ENCODE measurements around the gene DRG1.
"Not testable (repeated sequence)": the region's sequence is repeated elsewhere in the genome, so short reads cannot be mapped to it uniquely, and the experiment has no call there.

Gene DRG1

DNA sequence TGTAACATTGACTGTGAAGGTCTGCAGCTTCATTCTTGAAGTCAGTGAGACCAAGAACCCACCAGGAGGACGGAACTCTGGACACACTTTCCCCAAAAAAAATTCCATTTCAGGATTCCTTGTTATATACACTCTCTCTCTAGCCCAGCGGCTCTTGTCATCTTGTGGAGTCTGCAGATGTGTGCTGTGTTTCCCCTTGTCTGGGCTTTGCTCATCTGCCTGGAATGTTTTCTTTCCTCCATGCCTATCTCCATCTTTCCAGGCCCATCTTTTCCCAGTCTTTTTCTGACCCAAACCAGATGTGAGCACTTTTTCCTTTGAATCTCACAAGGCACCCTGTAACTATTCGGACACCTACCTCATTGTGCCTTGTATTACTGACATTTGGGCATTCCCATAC, 5.1 kb upstream of the DRG1 start:
- no peaks in the 10 kb centered on the region for H3K36me3 Mint-ChIP-seq (ENCODE audit: low read depth)
- H3K9me3 Mint-ChIP-seq: peaks cover 5% of the 10 kb centered on the region
- H3K4me3 Mint-ChIP-seq: no peak overlapping the region
- H3K4me1 Mint-ChIP-seq: peaks cover 16% of the 10 kb centered on the region
- TF ChIP-seq, protein P1, sequence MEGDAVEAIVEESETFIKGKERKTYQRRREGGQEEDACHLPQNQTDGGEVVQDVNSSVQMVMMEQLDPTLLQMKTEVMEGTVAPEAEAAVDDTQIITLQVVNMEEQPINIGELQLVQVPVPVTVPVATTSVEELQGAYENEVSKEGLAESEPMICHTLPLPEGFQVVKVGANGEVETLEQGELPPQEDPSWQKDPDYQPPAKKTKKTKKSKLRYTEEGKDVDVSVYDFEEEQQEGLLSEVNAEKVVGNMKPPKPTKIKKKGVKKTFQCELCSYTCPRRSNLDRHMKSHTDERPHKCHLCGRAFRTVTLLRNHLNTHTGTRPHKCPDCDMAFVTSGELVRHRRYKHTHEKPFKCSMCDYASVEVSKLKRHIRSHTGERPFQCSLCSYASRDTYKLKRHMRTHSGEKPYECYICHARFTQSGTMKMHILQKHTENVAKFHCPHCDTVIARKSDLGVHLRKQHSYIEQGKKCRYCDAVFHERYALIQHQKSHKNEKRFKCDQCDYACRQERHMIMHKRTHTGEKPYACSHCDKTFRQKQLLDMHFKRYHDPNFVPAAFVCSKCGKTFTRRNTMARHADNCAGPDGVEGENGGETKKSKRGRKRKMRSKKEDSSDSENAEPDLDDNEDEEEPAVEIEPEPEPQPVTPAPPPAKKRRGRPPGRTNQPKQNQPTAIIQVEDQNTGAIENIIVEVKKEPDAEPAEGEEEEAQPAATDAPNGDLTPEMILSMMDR (IDR thresholded peaks at IDR 0.05): no peak
- DNase-seq: no peak
- peaks cover 15% of the 10 kb centered on the region for H3K27me3 Mint-ChIP-seq (ENCODE audit: low read depth, poor library complexity)
- no peak overlapping the region for H3K27ac Mint-ChIP-seq

DNA sequence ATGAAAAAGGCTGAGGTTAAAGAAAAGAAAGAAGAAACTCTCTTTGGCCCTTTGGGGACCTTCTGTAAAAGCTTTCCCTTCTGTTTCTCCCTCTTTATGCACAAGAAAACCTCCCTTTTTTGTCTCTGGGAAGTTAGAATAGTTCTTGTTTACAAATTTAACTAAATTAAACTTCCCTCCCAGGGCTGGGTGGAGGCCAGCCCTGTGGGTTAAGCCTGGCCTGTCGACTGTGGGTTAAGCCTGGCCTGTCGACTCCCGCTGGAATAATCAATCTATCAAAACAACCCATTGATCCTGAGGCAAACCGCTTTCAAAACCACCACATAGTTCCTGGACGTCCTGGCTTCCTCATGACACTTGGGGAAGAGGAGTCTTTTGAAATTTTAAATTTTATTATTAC, 1.2 kb upstream of the DRG1 start:
- Mint-ChIP-seq H3K9me3 (peaks cover 5% of the 10 kb centered on the region), H3K27ac (no peak overlapping the region), H3K4me3 (peak overlapping the region; percentile 94), H3K4me1 (peaks cover 32% of the 10 kb centered on the region), H3K36me3 (ENCODE audit: low read depth) (peaks cover 20% of the 10 kb centered on the region), H3K27me3 (ENCODE audit: low read depth, poor library complexity) (peaks cover 2% of the 10 kb centered on the region)
- peak; percentile 12 for DNase-seq
- TF ChIP-seq, protein P1 (IDR thresholded peaks at IDR 0.05): no peak

DNA sequence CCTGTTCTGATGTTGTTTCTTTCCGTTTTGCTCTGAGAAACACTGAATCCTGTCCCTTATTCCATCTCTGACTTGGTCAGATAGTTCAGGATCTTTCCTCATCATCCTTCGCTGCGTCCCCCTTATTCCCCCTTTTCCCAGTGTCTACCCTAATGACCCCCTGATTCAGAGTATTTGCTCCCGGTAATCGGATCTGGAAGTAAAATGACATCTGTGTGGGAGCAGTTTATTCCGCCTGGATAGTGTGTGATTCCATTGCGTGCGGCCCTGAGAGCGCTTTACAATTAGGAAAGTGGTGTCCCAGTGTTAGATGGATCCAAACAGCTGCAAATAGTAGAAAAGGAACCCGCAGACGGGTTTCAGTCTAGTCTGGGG, 606 bp downstream of the DRG1 start:
- H3K27me3 Mint-ChIP-seq (ENCODE audit: low read depth, poor library complexity): no peaks in the 10 kb centered on the region
- TF ChIP-seq, protein P1 (IDR thresholded peaks at IDR 0.05): no peak
- peaks cover 32% of the 10 kb centered on the region for H3K4me1 Mint-ChIP-seq
- peak; percentile 8 for DNase-seq
- H3K9me3 Mint-ChIP-seq: no peaks in the 10 kb centered on the region
- H3K4me3 Mint-ChIP-seq: peak overlapping the region; percentile 94
- H3K36me3 Mint-ChIP-seq (ENCODE audit: low read depth): peaks cover 27% of the 10 kb centered on the region
- peak overlapping the region; percentile 97 for H3K27ac Mint-ChIP-seq

DNA sequence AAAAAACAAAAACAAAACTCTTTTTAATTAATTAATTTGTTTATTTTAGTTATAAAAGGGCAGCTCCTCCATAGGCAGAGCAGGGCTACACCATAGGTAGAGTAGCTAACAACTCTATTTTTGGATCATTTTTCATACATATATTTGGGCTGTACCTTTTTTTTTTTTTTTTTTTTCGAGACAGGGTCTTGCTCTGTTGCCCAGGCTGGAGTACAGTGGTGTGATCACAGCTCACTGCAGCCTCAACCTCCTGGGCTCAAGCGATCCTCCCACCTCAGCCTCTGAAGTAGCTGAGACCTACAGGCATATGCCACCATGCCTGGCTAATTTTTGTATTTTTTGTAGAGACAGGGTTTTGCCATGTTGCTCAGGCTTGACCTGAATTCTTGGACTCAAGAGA, 2.9 kb downstream of the DRG1 start:
- not testable (repeated sequence) for DNase-seq; H3K9me3 Mint-ChIP-seq; H3K27me3 Mint-ChIP-seq (ENCODE audit: low read depth, poor library complexity); H3K27ac Mint-ChIP-seq; H3K4me3 Mint-ChIP-seq
- Mint-ChIP-seq H3K4me1 (peaks cover 32% of the 10 kb centered on the region), H3K36me3 (ENCODE audit: low read depth) (peaks cover 47% of the 10 kb centered on the region)

DNA sequence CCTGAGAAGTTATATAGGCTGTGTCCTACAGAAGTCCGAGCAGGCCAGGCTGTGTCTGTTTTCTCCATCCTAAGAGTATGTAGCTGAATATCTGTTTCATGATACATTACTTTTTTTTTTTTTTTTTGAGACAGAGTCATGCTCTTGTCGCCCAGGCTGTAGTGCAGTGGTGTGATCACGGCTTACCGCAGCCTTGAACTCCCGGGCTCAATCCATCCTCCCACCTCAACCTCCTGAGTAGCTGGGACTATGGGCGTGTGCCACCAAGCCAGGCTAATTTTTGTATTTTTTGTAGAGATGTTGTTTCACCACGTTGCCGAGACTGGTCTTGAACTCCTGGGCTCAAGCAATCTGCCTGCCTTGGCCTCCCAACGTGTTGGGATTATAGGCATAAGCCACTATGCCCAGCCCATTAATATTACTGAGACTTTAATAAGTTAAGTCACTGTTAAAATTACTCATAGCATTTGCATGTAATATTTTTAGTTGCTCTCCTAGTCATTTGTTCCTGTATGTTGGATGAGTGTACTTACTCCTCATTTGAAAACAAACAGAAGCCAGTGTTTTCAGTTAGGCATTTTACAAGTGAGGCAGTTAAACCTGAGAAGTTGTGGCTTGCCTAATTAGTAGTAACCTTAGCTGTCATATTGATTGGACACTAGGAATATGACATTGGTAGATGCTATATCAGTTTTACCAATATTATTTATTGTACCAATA, 26.1 kb downstream of the DRG1 start:
- peak overlapping the region; percentile 68 for H3K27ac Mint-ChIP-seq
- H3K36me3 Mint-ChIP-seq (ENCODE audit: low read depth): peaks cover 85% of the 10 kb centered on the region
- H3K27me3 Mint-ChIP-seq (ENCODE audit: low read depth, poor library complexity): no peaks in the 10 kb centered on the region

DNA sequence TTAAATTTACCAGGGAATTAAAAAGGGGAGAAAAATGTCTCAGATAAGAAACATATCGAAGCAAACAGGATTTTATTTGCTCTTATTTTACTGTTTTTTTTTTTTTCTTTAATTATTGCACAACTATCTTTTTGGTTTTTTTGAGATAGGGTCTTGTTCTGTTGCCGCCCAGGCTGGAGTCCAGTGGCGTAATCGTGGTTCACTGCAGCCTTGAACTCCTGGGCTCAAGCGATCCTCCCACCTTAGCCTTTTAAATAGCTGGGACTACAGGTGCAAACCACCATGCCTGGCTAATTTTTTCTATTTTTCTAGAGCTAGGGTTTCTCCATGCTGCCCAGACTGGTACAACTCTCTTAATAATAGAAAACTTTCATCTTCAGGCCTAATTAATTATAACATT, 32.5 kb downstream of the DRG1 start:
- Mint-ChIP-seq H3K4me1 (no peaks in the 10 kb centered on the region), H3K9me3 (no peaks in the 10 kb centered on the region), H3K36me3 (ENCODE audit: low read depth) (peaks cover 82% of the 10 kb centered on the region), H3K4me3 (no peak overlapping the region), H3K27me3 (ENCODE audit: low read depth, poor library complexity) (no peaks in the 10 kb centered on the region), H3K27ac (no peak overlapping the region)
- TF ChIP-seq, protein P1 (IDR thresholded peaks at IDR 0.05): no peak
- DNase-seq: no peak

More for the DNA sequence above, 26.1 kb downstream of the DRG1 start:
- TF ChIP-seq, protein P1 (IDR thresholded peaks at IDR 0.05): no peak
- Mint-ChIP-seq H3K4me1 (no peaks in the 10 kb centered on the region), H3K4me3 (no peak overlapping the region), H3K9me3 (no peaks in the 10 kb centered on the region)
- DNase-seq: no peak
